GM19035 (cell line): Measurements from ENCODE around the gene ADGRV1.
"Not testable (repeated sequence)": the region's sequence is repeated elsewhere in the genome, so short reads cannot be mapped to it uniquely, and the experiment has no call there.

Experiments used
- ATAC-seq: cut with Tn5 transposase; IDR thresholded peaks from one replicate; pipeline ENCODE4 v1.9.1; 2021; ENCODE audit not compliant: unreplicated experiment

ADGRV1 gene

GRCh38 chr5:90641528-90641927, 82.9 kb downstream of the ADGRV1 start:
- ATAC-seq = no peak

- ATAC-seq = no peak
Observed at GRCh38 chr5:90642706-90643229, 84.2 kb downstream of the ADGRV1 start.

GRCh38 chr5:90644132-90644531, 85.5 kb downstream of the ADGRV1 start:
- ATAC-seq = no peak

GRCh38 chr5:90645024-90645610, 86.5 kb downstream of the ADGRV1 start:
- ATAC-seq = no peak

- no peak for ATAC-seq
Observed at GRCh38 chr5:90650767-90651166, 92.2 kb downstream of the ADGRV1 start.

- no peak for ATAC-seq
Observed at GRCh38 chr5:90654215-90654614, 95.6 kb downstream of the ADGRV1 start.

GRCh38 chr5:90655423-90655822, 96.8 kb downstream of the ADGRV1 start:
- ATAC-seq = no peak

- ATAC-seq = no peak
Observed at GRCh38 chr5:90657030-90657429, 98.4 kb downstream of the ADGRV1 start.

GRCh38 chr5:90657788-90658187, 99.2 kb downstream of the ADGRV1 start:
- no peak for ATAC-seq

GRCh38 chr5:90658620-90659019, 100.0 kb downstream of the ADGRV1 start:
- no peak for ATAC-seq

GRCh38 chr5:90668079-90668565, 109.5 kb downstream of the ADGRV1 start:
- ATAC-seq = not testable (repeated sequence)

GRCh38 chr5:90675222-90675621, 116.6 kb downstream of the ADGRV1 start:
- no peak for ATAC-seq

GRCh38 chr5:90680921-90681563, 122.4 kb downstream of the ADGRV1 start:
- no peak for ATAC-seq

GRCh38 chr5:90682278-90682677, 123.7 kb downstream of the ADGRV1 start:
- no peak for ATAC-seq

GRCh38 chr5:90685425-90686022, 126.9 kb downstream of the ADGRV1 start:
- ATAC-seq = no peak

- ATAC-seq = not testable (repeated sequence)
Observed at GRCh38 chr5:90686363-90686762, 127.8 kb downstream of the ADGRV1 start.

GRCh38 chr5:90687458-90687857, 128.9 kb downstream of the ADGRV1 start:
- not testable (repeated sequence) for ATAC-seq

- ATAC-seq = no peak
Observed at GRCh38 chr5:90689064-90689463, 130.5 kb downstream of the ADGRV1 start.

- ATAC-seq = no peak
Observed at GRCh38 chr5:90690307-90690706, 131.7 kb downstream of the ADGRV1 start.

GRCh38 chr5:90691533-90691932, 132.9 kb downstream of the ADGRV1 start:
- no peak for ATAC-seq

GRCh38 chr5:90696153-90696552, 137.6 kb downstream of the ADGRV1 start:
- no peak for ATAC-seq

- ATAC-seq = no peak
Observed at GRCh38 chr5:90700299-90700698, 141.7 kb downstream of the ADGRV1 start.
